ENCODE measurements around the gene NEU4. TPM values are rescaled to one million over a fixed set of nuclear protein-coding genes. Genes with fewer than 3 reads are reported as not detected.

NEU4 gene
- polyA plus RNA-seq, 1 experiment: not detected

- Histone ChIP-seq H3K27ac (ENCODE audit: low read depth, low read length) (no peak overlapping the region), H3K4me3 (ENCODE audit: low read depth, low read length) (peak overlapping the region; percentile 51), H3K9me3 (ENCODE audit: control insufficient read depth, insufficient read depth, low read length) (peaks cover 6% of the 10 kb centered on the region; the same call in 1 of the 2 replicates), H3K27me3 (ENCODE audit: control insufficient read depth, insufficient read depth, low read length) (peaks cover 5% of the 10 kb centered on the region)
- no peak for DNase-seq (ENCODE audit: low read depth, low spot score)
- TF ChIP-seq CTCF (IDR thresholded peaks at IDR 0.05; ENCODE audit: low read depth, low read length): no peak
- CTCF ChIA-PET: interaction anchor here (0.6 to 0.8 kb wide), 2 partner anchors 8 to 34 kb away, joined by 3 read pairs; no protein-coding TSS in a partner anchor
- POLR2A ChIA-PET: interaction anchor here (0.6 to 0.7 kb wide), 2 partner anchors 15 to 81 kb away, joined by 3 to 5 read pairs; no protein-coding TSS in a partner anchor
These were observed 35.2 kb downstream of the NEU4 start for GRCh38 chr2:241844066-241844728.

GRCh38 chr2:241844831-241845578, 36.0 kb downstream of the NEU4 start:
- CTCF ChIA-PET: interaction anchor here (0.6 to 0.8 kb wide), 2 partner anchors 9 to 33 kb away, joined by 3 read pairs; no protein-coding TSS in a partner anchor
- DNase-seq (ENCODE audit: low read depth, low spot score): no peak
- Histone ChIP-seq H3K27me3 (ENCODE audit: control insufficient read depth, insufficient read depth, low read length) (peaks cover 5% of the 10 kb centered on the region), H3K9me3 (ENCODE audit: control insufficient read depth, insufficient read depth, low read length) (peaks cover 6% of the 10 kb centered on the region; the same call in 1 of the 2 replicates), H3K4me3 (ENCODE audit: low read depth, low read length) (no peak overlapping the region), H3K27ac (ENCODE audit: low read depth, low read length) (no peak overlapping the region)
- POLR2A ChIA-PET: interaction anchor here (0.6 to 0.7 kb wide), 2 partner anchors 15 to 80 kb away, joined by 3 to 5 read pairs; no protein-coding TSS in a partner anchor
- no peak for TF ChIP-seq CTCF (IDR thresholded peaks at IDR 0.05; ENCODE audit: low read depth, low read length)

GRCh38 chr2:241846406-241846805, 37.4 kb downstream of the NEU4 start:
- H3K27ac ChIP-seq (ENCODE audit: low read depth, low read length): no peak overlapping the region
- H3K4me3 ChIP-seq (ENCODE audit: low read depth, low read length): no peak overlapping the region
- ChIA-PET CTCF (no interaction called here), POLR2A (no interaction called here)
- peaks cover 6% of the 10 kb centered on the region; the same call in 1 of the 2 replicates for H3K9me3 ChIP-seq (ENCODE audit: control insufficient read depth, insufficient read depth, low read length)
- DNase-seq (ENCODE audit: low read depth, low spot score): no peak
- TF ChIP-seq CTCF (IDR thresholded peaks at IDR 0.05; ENCODE audit: low read depth, low read length): no peak
- H3K27me3 ChIP-seq (ENCODE audit: control insufficient read depth, insufficient read depth, low read length): peaks cover 5% of the 10 kb centered on the region

GRCh38 chr2:241848761-241849615, 40.0 kb downstream of the NEU4 start:
- H3K4me3 ChIP-seq (ENCODE audit: low read depth, low read length): no peak overlapping the region
- no peak for DNase-seq (ENCODE audit: low read depth, low spot score)
- H3K27me3 ChIP-seq (ENCODE audit: control insufficient read depth, insufficient read depth, low read length): peaks cover 5% of the 10 kb centered on the region
- ChIA-PET CTCF (no interaction called here), POLR2A (no interaction called here)
- no peak overlapping the region for H3K27ac ChIP-seq (ENCODE audit: low read depth, low read length)
- TF ChIP-seq CTCF (IDR thresholded peaks at IDR 0.05; ENCODE audit: low read depth, low read length): no peak
- H3K9me3 ChIP-seq (ENCODE audit: control insufficient read depth, insufficient read depth, low read length): no peaks in the 10 kb centered on the region; the same call in 1 of the 2 replicates

Data from AG04450 (cell line).